ENCODE measurements around the gene INTS12.
A peak's percentile ranks its signal among the peaks of the same experiment; 100 is the strongest.

Gene INTS12

DNA sequence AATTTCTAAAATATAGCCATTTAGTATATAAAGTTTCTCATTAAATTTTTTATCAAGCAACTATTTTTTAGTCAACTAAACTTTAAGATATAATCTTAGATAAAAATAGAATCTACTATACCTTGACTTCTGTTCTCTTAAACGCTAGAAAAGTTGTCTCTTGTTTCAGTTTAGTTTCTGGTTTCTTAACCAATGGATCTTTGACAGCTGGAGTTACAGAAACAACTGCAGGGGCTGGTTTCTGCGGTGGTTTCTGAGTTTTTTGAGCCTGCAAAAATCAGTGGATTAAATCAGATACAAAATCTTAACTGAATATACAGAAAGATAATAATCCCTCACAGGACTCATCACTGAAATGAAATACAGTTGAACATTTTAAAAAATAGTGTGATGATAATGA, 21.9 kb downstream of the INTS12 start:
- no peak for DNase-seq (ENCODE audit: low read depth, low spot score)

DNA sequence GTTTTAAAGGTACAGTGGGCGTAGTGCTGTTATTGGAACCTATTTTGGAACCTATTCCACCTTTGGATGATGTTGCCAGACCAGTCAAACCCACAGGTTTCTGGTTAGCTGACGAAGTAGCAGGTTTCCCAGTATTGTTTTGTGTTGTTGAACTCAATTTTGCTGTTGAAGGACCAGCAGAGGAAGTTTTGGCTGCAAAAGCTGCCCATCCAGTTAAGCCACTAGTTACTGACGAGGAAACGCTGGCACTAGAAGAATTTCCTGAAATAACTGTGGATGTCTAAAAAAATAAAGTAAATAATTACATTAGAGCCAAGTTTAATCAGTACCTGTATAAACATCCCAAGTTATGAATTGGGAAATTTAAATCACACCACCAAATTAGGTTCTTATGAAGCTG, 25.5 kb downstream of the INTS12 start:
- DNase-seq (ENCODE audit: low read depth, low spot score), result no peak

DNA sequence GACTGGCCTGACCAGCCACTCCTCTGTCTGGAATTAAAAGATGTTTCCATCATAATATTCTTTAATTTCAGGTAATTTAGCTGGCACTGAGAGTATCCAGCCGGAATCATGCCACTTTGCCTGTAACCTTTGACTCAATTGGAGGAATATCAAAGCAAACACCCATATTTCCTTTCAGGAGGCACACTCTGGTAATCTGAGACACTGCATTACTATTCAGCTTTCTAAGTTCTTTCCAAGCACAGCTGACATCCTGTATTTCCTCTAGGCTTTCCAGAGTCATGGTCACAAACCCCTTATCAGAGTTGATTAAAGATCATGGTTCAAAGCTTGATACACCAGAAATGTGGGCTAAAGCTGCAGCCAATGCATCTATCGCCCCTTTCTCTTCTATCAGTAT, 29.3 kb downstream of the INTS12 start:
- peak; percentile 8 for DNase-seq (ENCODE audit: low read depth, low spot score)

DNA sequence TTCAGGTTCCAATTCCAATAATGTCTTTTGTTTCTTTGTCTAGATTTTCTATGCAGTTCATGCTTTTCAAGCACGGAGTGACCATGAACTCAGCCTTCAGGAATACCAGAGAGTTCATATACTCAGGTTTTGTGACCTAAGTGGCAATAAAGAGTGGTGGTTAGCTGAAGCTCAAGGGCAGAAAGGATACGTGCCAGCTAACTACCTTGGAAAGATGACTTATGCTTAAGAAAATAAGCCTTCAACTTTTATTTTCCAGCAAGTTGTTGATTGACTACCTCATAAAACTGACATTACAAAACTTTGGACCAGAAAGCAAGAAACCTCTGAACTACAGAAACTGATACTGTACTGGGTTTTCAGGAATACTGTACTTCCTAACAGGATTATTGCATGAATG, 30.8 kb downstream of the INTS12 start:
- DNase-seq (ENCODE audit: low read depth, low spot score), result no peak

DNA sequence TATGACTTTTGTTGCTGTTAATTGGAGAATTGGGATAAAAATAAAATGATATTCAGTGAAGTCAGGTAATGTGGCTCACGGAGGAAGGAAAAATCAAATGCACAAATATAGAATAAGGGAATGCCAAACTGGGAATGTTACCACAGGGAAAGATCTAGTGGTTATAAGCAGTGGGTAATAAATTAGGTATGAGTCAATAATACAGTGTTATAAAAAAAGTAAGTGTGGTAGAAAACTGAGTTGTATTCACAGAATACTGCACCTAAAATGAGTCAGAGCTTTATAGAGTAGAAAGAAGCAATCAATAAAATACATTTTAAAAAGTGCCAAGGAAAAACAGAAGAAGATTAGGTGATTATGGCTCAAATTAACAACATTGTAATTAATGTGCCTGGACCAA, 34.5 kb downstream of the INTS12 start:
- DNase-seq (ENCODE audit: low read depth, low spot score), result no peak

DNA sequence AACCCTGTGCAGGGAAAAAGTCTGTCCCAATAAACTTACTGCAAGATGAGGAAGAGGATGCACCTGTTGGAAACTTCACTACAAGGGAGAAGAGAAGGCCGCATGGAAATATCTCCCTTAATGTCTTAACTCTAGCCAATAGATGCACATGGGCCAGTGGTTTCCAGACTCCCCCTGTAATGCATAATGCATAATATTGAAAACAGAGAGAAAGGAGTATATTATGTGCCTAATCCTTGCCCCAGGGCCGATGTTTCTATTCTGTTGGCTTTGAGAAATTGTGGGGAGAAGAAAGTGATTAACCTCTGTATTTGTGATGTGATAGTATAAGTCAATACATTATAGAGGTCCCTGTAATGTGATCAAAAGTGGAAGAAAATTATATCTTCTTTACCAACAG, 37.2 kb downstream of the INTS12 start:
- no peak for DNase-seq (ENCODE audit: low read depth, low spot score)

DNA sequence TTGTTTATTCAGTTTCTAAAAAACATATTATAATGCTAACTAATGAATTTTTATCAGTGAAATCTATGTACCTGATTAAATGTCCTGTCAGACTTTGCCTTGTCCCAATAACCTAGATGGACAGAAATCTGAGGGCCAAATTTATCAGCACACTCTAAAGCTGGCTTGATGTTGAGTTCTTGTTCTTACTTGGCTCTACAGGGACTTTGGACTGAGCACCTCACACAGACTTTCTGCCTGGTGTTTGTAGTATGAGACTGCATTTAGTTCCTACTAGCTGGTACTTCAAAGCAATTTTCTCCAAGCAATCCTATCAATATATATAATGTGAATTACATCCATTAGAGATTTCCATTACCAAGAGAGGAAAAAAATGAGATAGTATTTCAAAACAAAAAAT, 37.8 kb downstream of the INTS12 start:
- no peak for DNase-seq (ENCODE audit: low read depth, low spot score)

DNA sequence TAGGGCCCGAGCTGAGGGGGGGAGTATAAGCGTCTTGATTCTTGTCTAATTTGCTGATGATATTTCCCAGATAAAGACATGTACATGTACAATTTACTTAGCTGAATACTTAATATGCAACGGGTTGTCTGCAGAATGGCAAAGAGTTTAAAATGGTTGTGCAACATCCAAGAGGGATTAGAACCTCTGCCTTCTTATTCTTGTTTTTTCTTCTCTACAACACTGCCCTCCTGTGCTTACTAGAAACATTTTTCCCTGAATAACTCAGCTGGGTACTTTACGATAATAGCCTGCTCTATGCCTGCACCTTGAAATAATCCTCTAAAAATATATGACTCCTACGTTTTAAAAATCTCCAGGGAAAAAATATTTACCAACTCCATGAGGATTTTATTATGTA, 41.8 kb downstream of the INTS12 start:
- peak; percentile 38 for DNase-seq (ENCODE audit: low read depth, low spot score)

DNA sequence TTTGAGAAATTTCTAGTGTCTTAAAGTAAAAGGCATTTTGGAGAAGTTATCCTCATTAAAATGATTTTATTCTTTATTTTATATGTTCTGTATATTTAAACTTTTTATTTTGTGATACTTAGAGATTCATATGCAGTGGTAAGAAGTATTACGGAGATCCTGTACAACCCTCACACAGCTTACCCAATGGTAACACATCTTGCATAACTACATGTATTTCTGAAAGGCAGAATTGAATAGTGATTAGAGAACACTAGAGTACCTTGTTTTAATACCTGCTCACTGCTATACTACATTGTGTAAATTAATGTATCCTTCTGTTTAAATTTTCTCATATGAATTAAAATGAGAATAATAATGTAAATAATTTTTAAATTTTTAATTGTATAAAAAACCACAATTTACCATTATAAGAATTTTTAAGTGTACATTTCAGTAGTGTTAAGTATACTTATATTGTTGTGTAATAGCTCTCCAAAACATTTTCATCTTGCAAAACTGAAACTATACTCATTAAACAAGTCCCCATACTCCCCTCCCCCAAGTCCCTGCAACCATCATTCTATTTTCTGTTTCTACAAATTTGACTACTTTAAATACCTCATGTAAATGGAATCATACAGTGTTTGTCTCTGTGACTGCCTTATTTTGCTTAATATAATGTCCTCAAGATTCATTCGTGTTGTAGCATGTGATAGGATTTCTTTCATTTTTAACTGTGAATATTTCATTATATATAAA, 45.4 kb downstream of the INTS12 start:
- DNase-seq (ENCODE audit: low read depth, low spot score), result no peak

DNA sequence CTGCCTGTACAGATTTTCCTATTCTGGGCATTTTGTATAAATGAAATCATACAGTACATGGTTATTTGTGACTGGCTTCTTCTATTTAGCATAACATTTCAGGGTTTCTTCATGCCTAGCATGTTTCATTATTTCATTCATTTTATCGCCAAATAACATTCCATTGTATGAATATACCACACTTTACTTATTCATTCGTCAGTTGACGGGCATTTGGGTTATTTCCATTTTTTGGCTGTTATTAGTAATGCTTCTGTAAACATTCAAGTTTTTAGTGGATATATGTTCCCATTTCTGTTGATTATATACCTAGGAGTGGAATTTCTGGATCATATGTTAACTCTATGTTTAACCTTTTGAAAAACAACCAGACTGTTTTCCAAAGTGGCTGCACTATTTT, 47.5 kb downstream of the INTS12 start:
- no peak for DNase-seq (ENCODE audit: low read depth, low spot score)

DNA sequence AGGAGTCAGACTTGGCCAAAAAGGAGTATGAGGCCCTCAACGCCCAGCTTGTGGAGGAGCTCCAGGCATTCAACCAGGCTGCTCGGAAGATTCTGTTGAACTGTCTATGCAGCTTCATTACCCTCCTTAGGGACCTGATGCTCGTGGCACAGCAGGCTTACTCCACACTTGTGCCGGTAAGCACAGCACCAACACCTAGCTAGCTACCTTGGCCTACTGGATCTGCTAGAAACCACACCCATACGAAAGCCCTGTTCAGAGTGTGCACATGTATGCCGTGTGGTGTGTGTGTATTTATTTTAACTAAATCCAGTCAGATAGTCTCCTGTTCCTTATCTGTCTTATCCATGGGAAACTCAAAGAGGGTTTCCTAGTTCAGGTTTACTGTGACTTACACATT, 49.3 kb downstream of the INTS12 start:
- no peak for DNase-seq (ENCODE audit: low read depth, low spot score)

DNA sequence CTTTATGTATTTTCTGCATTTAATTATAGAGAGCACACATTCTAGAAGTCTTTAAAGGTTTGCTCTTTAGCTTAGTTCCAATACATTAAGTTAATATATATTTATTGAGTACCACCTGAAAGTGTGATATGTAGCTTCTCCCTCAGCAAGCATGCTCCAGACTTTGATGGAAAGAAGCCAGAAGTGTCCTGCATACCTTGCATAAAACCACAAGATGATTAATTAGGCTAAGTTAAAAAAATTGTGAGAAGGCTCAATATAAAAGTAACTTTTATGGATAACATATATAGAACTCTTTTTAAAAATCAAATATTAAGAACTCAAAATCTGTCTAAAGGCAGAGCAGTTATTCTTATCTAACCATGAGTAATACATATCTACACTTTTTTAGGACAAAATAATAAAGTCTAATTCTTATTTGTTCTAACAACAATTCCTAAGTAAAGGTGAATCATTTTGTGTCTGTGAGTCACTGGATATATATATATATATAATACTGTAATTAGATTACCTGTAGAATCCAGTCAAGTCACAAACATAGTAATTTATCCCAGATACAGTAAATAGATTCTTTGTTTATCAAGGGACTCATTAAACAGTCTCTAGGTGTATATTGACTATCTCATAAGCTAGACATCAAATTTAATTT, 51.2 kb downstream of the INTS12 start:
- DNase-seq (ENCODE audit: low read depth, low spot score), result peak; percentile 42

DNA sequence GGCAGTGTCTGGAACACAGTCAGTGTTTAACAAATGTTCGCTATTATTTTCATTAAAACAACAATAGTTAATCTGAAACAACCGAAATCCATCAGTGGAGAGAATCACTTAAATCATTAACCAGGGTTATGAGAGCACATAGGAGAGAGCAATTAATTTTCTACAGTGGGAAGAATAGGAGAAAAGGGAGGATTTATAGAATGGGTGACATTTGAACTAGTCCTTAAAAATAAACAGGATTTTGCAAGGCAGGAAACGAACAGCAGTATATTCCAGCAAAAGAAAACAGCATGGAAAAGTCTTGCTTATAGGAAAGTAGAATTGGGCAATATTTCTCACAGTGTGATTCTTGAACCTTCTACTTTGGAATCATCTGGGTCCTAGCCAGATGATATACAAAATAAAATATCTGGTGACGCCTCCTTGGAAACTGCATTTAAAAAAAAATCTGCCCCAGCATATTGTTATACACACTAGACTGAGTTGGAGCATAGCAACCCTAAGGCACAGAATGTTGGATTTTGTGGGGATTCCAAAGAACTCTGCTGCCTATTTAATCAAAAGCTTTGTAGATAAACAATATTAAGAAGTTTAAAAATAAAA, 56.1 kb downstream of the INTS12 start:
- DNase-seq (ENCODE audit: low read depth, low spot score), result no peak

DNA sequence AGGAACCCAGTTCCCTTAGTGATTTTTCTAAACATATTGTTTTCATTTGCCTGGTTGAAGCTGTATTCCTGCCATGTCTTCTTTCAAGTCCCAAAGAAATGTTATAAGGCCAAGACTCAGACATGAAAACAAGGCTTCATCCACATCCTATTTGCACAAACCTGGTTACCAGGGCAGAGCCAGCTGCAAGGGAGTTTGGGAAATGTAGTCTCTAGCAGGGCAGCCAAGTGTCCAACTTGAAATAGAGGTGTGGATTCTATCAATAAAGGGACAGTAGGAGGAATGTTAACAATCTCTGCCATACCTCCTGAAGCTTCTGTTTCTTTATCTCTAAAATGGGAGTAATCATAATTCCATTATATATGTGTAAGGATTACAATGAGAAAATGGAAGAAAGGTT, 56.6 kb downstream of the INTS12 start:
- DNase-seq (ENCODE audit: low read depth, low spot score), result no peak

DNA sequence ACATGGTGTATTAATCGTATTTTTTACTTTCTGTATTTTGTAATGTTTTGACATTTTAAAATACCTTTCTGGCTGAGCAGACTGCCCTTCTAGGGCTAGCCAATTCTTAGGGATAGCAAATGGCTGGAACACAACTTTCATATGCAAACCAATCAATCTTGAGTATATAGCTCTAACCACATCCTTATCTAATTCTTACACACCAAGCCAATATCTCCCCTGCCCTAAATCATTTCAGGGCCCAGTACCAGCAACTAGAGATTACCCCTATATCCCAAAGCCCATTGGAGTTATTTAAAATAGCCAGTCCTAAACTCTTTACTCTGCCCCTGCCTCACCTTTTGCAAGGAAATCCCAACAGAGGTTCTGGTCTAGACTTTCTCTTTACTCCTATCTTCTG, 58.3 kb downstream of the INTS12 start:
- no peak for DNase-seq (ENCODE audit: low read depth, low spot score)

DNA sequence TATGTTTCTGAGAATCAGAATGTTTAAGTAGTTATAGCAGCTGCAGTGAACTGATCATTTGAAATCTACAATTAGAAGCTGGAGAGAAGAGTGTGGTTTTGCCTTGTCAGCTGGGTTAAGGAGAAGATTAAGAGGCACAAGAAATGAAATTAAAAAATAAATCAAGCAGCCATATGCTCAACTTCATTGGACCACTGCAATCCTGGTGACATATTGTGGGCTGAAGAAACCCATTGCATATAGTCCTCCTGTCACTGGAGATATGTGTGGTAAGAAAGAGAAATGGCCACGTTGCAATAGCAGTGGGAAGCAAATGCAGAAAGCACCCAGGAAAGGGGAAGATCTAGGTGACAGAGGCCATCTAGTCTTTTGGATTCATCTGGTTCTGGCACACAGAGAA, 63.0 kb downstream of the INTS12 start:
- DNase-seq (ENCODE audit: low read depth, low spot score), result no peak

DNA sequence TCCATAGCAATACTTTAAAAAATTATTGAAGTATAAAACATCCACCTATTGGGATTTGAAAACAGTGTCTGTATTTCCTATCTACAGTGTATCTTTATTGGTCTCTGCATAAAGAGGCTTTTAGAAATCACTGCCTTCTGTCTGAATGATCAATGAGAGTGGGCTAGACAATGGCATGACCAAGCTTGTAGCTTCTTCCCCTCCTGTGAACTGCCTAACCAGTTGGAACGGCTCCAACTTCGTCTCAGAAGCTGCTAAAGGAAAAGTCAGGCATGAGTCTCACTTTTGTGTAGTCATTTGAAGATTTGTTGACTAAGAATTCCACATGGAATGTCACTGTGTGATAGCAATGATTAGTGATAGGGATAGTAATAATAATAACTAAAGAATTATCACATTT, 64.2 kb downstream of the INTS12 start:
- no peak for DNase-seq (ENCODE audit: low read depth, low spot score)

DNA sequence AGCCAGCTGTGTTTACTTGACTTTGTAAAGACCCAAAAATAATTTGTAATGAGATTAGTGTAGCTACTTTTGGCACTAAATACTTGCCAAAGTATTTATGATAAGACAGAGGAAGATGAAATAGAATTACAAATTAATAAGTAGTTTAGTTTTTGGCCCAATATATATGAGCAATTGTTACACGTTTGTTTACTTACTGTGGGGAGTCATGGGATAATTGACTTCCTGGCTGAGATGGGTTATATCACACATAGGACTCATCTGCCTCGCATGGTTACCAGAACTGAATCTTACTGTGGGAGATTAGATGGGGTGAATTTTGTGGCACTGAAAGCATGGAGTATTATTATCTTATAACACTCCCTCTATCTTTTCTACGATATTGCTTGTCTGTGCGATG, 66.6 kb downstream of the INTS12 start:
- no peak for DNase-seq (ENCODE audit: low read depth, low spot score)

DNA sequence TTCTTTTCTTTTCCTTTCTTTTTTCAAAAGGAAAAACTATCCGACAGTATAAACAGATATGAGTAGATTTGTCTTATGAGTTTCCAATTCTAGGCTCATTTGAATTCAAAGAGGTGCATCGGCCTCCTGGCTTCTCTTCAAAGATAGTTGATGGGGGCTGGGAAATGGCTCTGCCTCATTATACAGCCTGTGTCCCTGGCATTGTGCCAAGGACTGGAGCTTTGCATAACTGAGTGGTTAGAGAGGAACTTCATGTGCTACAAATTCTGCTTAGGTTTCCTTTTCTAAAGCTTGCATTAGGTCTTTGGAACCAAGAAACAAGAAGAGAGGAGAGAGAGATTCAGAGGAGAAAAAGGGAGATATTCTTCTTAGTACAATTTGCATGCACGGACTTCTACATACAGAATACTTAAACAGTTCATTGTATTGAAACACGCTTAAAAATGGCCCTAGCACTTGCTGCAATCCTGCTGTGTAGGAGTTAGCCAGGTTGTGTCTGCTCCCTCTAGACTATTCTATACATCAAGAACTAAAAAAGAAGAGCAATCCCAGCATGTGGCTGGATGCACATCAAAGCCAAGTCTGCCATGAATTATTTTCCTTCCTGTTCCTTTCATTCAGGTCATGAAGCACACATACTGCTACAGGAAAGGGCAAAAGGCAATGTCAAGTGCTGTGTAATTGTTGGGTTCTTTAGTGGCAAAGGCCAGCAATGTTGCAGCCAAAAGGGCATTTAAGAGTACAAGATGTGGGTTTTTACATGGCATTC, 70.9 kb downstream of the INTS12 start:
- DNase-seq (ENCODE audit: low read depth, low spot score), result peak; percentile 86

DNA sequence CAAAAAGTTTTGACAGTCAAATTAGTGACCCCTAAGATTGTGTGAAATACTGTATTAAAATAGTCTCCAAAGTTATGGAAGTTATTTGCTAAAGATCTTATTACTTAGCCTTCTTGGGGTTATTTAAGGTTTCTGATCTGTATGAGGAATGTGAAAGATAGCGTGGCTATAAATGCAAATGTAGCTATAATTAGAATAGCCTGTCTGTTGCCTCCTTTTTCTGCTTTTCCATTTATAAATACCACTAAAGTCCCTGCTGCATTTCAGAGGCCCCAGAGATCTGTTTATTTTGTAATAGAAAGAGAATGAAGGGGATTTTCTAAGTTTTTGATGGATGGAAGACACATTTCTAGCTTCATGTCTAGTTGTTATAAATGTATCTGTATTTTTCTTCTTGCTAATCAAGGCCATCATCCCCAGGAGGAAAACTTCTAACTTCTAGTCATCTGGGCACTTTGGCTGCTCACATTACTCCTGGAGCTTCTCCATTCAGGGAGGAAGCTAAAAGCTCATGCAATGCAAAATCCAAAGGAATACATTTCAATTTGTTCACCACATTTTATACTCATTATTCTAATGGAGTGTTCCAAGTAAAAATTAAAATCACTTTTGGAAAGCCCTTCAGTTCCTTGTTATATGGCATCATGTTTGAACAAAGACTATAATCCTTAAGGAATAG, 73.9 kb downstream of the INTS12 start:
- no peak for DNase-seq (ENCODE audit: low read depth, low spot score)

DNA sequence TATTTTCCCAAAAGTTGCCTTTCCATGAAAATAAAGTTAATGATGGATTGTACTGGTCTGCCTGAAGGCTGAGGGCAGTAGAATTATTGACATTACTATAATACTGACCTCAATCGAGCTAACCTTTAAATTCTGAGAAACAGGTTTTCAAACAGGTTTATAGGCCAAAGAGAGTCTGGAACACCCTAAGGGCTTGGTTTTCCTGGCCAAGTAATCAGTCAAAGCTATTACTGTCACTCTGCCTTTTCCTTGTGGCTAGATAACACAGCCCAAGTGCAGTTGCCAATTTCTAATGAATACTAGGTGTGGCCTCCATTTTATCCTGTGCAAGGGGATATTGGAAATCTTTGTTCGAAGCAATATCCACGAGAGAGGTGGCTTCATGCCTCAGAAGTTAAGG, 75.2 kb downstream of the INTS12 start:
- no peak for DNase-seq (ENCODE audit: low read depth, low spot score)
